OCI-LY7 (cell line): Measurements from ENCODE around the gene TBL1XR1. TPM values are rescaled to one million over a fixed set of nuclear protein-coding genes. Genes with fewer than 3 reads are reported as not detected.

Experiments
- BruUV-seq: library from RNA; stranded (reverse); fragments of 400-500 nt; replicated peaks from 2 replicates; lab custom pipeline; 2021; lab: Mats Ljungman, UMichigan
- CTCF ChIA-PET: fragments of 300-600 bp; sonication (Branson Sonifier 250); formaldehyde crosslinking; loops from one replicate; lab custom pipeline; 2022; ENCODE audit warnings: antibody characterized with exemption; ENCODE audit not compliant: unreplicated experiment; lab: Charles Lee
- POLR2A ChIA-PET: fragments of 300-600 bp; sonication (Branson Sonifier 250); formaldehyde crosslinking; loops from one replicate; lab custom pipeline; 2022; ENCODE audit warnings: antibody characterized with exemption; lab: Charles Lee
- DNase-seq: peaks from one replicate; pipeline ENCODE4 v3.0.0-alpha.2; 2015; ENCODE audit warnings: low spot score
- H2AFZ ChIP-seq: fragments of 200-600 bp; sonication (generic), shearing (Covaris generic); 2 replicates; pipeline ENCODE4 v1.6.1; 2014; ENCODE audit warnings: mild to moderate bottlenecking, antibody characterized with exemption, low read length, moderate library complexity
- H3K27ac ChIP-seq: fragments of 200-600 bp; sonication (generic); 2 replicates; pipeline ENCODE4 v1.5.1; 2014; ENCODE audit warnings: mixed run types, low read depth, mild to moderate bottlenecking, moderate library complexity, low read length, inconsistent platforms; ENCODE audit not compliant: poor library complexity, severe bottlenecking
- H3K36me3 ChIP-seq: fragments of 200-600 bp; sonication (generic); 2 replicates; pipeline ENCODE4 v1.6.1; 2014; ENCODE audit warnings: mild to moderate bottlenecking, antibody characterized with exemption, low read length, moderate library complexity, mixed read lengths; ENCODE audit not compliant: insufficient read depth
- H3K4me1 ChIP-seq: fragments of 200-600 bp; sonication (generic); 2 replicates; pipeline ENCODE4 v1.5.1; 2014; ENCODE audit warnings: mild to moderate bottlenecking, low read length; ENCODE audit not compliant: insufficient read depth, poor library complexity, severe bottlenecking
- H3K4me2 ChIP-seq: fragments of 200-600 bp; sonication (generic); 2 replicates; pipeline ENCODE4 v1.6.1; 2014; ENCODE audit warnings: mild to moderate bottlenecking, low read length
- H3K4me3 ChIP-seq: fragments of 200-600 bp; sonication (generic); 2 replicates; pipeline ENCODE4 v1.5.1; 2014; ENCODE audit warnings: mild to moderate bottlenecking, low read depth, low read length; ENCODE audit not compliant: poor library complexity, severe bottlenecking
- H3K79me2 ChIP-seq: fragments of 200-600 bp; sonication (generic); 2 replicates; pipeline ENCODE4 v1.6.1; 2016; ENCODE audit warnings: low read depth, mild to moderate bottlenecking, low read length, moderate library complexity, mixed read lengths; ENCODE audit not compliant: insufficient read depth
- H3K9me2 ChIP-seq: fragments of 200-600 bp; sonication (generic); 2 replicates; pipeline ENCODE4 v1.6.1; 2016; ENCODE audit warnings: mild to moderate bottlenecking, low read length, mixed read lengths; ENCODE audit not compliant: insufficient read depth
- H3K9me3 ChIP-seq: fragments of 200-600 bp; sonication (generic); 2 replicates; pipeline ENCODE4 v1.6.1; 2014; ENCODE audit warnings: mild to moderate bottlenecking, mixed run types, low read length, mixed read lengths
- H4K20me1 ChIP-seq: fragments of 200-600 bp; sonication (generic); 2 replicates; pipeline ENCODE4 v1.6.1; 2014; ENCODE audit warnings: mild to moderate bottlenecking, antibody characterized with exemption, low read length, moderate library complexity, mixed read lengths; ENCODE audit not compliant: insufficient read depth
- EZH2phosphoT487 ChIP-seq: fragments of 200-600 bp; sonication (generic); IDR thresholded peaks from 2 replicates; pipeline ENCODE4 v1.6.1; 2018; ENCODE audit warnings: low read depth, borderline replicate concordance, mild to moderate bottlenecking, mixed run types, antibody characterized with exemption, low read length, moderate library complexity, mixed read lengths
- intact Hi-C: fragments of 100-400 bp; cut with micrococcal nuclease; formaldehyde crosslinking; loops from one replicate; pipeline ENCODE4 v1.10.0; 2022; ENCODE audit not compliant: unreplicated experiment
- total RNA-seq, 2 experiments: library from RNA; depleted of rRNA in 1 of 2; stranded (reverse); fragments of >200 nt in 1 of 2; shearing (Covaris generic) in 1 of 2; gene quantifications; 2 replicates each; pipeline ENCODE4 v1.2.3, GENCODE V29; 2014 to 2022
- TF ChIP-seq, protein P1 (sequence below): fragments of 200-600 bp; sonication (generic); conservative IDR thresholded peaks from 2 replicates; pipeline ENCODE4 v1.5.1; 2014; ENCODE audit warnings: mild to moderate bottlenecking, antibody characterized with exemption, low read length, moderate library complexity, mixed read lengths

Gene TBL1XR1
- total RNA-seq, 2 experiments from 2014 or later: 103 to 158 TPM

DNA sequence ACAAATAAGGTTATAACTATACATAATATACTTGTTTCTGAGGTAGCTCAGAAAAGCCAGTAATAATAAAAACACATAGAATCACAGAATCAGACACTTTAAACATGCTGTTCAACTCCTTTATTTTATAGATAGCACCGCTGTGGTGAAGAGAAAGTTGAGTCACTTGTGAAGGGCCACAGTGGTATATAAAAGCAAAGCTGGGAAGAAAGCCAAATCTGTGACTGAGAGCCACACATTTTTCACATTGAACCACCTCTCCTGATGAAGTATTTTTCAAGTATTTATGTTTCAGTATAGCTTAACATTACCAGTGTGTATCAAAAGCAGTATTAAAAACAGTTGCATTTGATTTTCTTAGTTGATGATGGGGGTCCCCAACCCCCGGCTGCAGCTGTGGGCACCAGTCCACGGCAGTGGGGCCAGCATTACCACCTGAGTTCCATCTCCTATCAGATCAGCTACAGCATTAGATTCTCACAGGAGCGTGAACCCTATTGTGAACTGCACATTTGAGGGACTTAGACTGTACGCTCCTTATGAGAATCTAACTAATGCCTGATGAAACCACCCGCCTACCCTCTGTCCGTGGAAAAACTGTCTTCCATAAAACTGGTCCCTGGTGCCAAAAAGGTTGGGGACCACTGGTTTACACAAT is 46.2 kb downstream of the TBL1XR1 start:
- Histone ChIP-seq H3K4me3 (no peak overlapping the region), H2AFZ (no peak overlapping the region), H3K4me2 (peak overlapping the region; percentile 17; the same call in 1 of the 2 replicates), H3K4me1 (peaks cover 50% of the 10 kb centered on the region), H4K20me1 (peaks cover 30% of the 10 kb centered on the region), H3K27ac (no peak overlapping the region), H3K9me2 (no peaks in the 10 kb centered on the region), H3K9me3 (peaks cover 17% of the 10 kb centered on the region; the same call in 1 of the 2 replicates), H3K79me2 (peaks cover 100% of the 10 kb centered on the region), H3K36me3 (peaks cover 32% of the 10 kb centered on the region)
- ChIA-PET POLR2A (interaction anchor here (0.7 to 2.9 kb wide), 6 partner anchors 8 to 206 kb away, joined by 3 to 12 read pairs (median 4); no protein-coding TSS in a partner anchor), CTCF (no interaction called here)
- TF ChIP-seq, protein P1, sequence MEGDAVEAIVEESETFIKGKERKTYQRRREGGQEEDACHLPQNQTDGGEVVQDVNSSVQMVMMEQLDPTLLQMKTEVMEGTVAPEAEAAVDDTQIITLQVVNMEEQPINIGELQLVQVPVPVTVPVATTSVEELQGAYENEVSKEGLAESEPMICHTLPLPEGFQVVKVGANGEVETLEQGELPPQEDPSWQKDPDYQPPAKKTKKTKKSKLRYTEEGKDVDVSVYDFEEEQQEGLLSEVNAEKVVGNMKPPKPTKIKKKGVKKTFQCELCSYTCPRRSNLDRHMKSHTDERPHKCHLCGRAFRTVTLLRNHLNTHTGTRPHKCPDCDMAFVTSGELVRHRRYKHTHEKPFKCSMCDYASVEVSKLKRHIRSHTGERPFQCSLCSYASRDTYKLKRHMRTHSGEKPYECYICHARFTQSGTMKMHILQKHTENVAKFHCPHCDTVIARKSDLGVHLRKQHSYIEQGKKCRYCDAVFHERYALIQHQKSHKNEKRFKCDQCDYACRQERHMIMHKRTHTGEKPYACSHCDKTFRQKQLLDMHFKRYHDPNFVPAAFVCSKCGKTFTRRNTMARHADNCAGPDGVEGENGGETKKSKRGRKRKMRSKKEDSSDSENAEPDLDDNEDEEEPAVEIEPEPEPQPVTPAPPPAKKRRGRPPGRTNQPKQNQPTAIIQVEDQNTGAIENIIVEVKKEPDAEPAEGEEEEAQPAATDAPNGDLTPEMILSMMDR: no peak
- TF ChIP-seq EZH2phosphoT487: no peak
- no peak for DNase-seq
- intact Hi-C loops: no loop called here
- BruUV-seq: no TSS peak

DNA sequence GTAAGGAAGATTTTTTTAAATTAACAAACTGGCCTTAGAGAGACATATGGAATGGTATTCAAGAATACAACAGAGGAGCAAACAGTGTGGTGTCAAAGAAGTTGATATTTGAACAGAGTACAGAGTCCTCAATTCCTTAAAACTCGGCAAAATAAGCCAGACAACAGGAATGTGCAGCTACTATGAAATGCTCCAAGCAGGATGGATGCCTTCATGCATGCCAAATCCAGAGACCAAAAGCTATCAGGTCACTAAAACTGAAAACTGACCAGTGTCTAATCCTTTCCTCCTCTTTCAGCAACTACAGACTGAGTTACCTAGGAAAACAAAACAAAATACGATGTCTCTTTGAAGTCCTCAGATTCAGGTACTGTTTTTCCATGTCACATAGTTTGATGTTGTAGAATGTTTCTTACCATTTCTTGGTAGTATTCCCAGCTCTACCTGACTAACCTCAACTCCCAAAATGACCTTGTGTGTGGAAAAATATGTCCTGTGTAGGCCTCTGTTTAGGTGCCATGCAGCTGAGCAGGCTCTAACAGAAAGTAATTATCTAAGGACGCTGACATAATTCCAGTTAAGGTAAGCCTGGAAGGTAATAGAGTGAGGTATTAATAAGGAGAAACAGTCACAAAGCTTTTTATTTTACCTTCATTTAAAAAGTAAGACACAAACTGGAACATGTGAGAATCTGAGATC is 46.9 kb downstream of the TBL1XR1 start:
- Histone ChIP-seq H3K9me2 (no peaks in the 10 kb centered on the region), H3K4me2 (peak overlapping the region; percentile 17; the same call in 1 of the 2 replicates), H3K27ac (no peak overlapping the region), H3K4me1 (peaks cover 57% of the 10 kb centered on the region), H3K36me3 (peaks cover 25% of the 10 kb centered on the region), H3K79me2 (peaks cover 100% of the 10 kb centered on the region), H3K4me3 (no peak overlapping the region), H3K9me3 (peaks cover 9% of the 10 kb centered on the region; the same call in 1 of the 2 replicates), H4K20me1 (peaks cover 38% of the 10 kb centered on the region), H2AFZ (no peak overlapping the region)
- DNase-seq: no peak
- intact Hi-C loops: no loop called here
- POLR2A ChIA-PET: interaction anchor here (0.7 to 2.9 kb wide), 5 partner anchors 9 to 99 kb away, joined by 3 to 12 read pairs (median 4); no protein-coding TSS in a partner anchor
- TF ChIP-seq, protein P1: no peak
- no peak for TF ChIP-seq EZH2phosphoT487
- CTCF ChIA-PET: no interaction called here
- no TSS peak for BruUV-seq
